Activated CD8-positive, alpha-beta T cell treated with anti-CD3 and anti-CD28 coated beads for 36 hours (primary cell): ENCODE measurements around the gene PLCB3. TPM values are rescaled to one million over a fixed set of nuclear protein-coding genes. Genes with fewer than 3 reads are reported as not detected.
A peak's percentile ranks its signal among the peaks of the same experiment; 100 is the strongest.

Experiments used
- ATAC-seq: fragments of 200-7000 bp; cut with Tn5 transposase; one replicate; pipeline ENCODE4 v1.10.0; 2021; ENCODE audit warnings: mild to moderate bottlenecking, moderate library complexity
- CTCF ChIA-PET: fragments of 350-600 bp; sonication (Branson Sonifier 250); formaldehyde crosslinking; loops from one replicate; lab custom pipeline; 2021; ENCODE audit warnings: antibody characterized with exemption; lab: Charles Lee
- POLR2A ChIA-PET: fragments of 350-600 bp; sonication (Branson Sonifier 250); formaldehyde crosslinking; loops from one replicate; lab custom pipeline; 2021; ENCODE audit warnings: antibody characterized with exemption; lab: Charles Lee
- DNase-seq: peaks from one replicate; pipeline ENCODE4 v3.0.0-alpha.2; 2020
- H3K27ac Mint-ChIP-seq: one replicate; pipeline ENCODE4 v1.8.0; 2021; ENCODE audit warnings: mild to moderate bottlenecking, mixed read lengths
- H3K27me3 Mint-ChIP-seq: one replicate; pipeline ENCODE4 v1.8.0; 2021; ENCODE audit warnings: mixed read lengths
- H3K36me3 Mint-ChIP-seq: one replicate; pipeline ENCODE4 v1.8.0; 2021; ENCODE audit warnings: low read depth, mixed read lengths
- H3K4me1 Mint-ChIP-seq: one replicate; pipeline ENCODE4 v1.8.0; 2021; ENCODE audit warnings: low read depth, mixed read lengths
- H3K4me3 Mint-ChIP-seq: one replicate; pipeline ENCODE4 v1.8.0; 2021; ENCODE audit warnings: mild to moderate bottlenecking, moderate library complexity, mixed read lengths
- H3K9me3 Mint-ChIP-seq: one replicate; pipeline ENCODE4 v1.8.0; 2021; ENCODE audit warnings: mixed read lengths
- intact Hi-C: fragments of 100-400 bp; cut with micrococcal nuclease; formaldehyde crosslinking; loops from one replicate; pipeline ENCODE4 v1.10.0; 2022
- total RNA-seq, 2 experiments: library from RNA; stranded (reverse); gene quantifications; one replicate each; pipeline ENCODE4 v1.2.3, GENCODE V29; 2021
- TF ChIP-seq, protein P1 (sequence below): fragments of 200-600 bp; IDR thresholded peaks from one replicate; pipeline ENCODE4 v1.8.0; 2022; ENCODE audit warnings: antibody characterized with exemption, mild to moderate bottlenecking

PLCB3 gene
- total RNA-seq, 2 experiments from 2014 or later, result 8.7 to 9.6 TPM

DNA sequence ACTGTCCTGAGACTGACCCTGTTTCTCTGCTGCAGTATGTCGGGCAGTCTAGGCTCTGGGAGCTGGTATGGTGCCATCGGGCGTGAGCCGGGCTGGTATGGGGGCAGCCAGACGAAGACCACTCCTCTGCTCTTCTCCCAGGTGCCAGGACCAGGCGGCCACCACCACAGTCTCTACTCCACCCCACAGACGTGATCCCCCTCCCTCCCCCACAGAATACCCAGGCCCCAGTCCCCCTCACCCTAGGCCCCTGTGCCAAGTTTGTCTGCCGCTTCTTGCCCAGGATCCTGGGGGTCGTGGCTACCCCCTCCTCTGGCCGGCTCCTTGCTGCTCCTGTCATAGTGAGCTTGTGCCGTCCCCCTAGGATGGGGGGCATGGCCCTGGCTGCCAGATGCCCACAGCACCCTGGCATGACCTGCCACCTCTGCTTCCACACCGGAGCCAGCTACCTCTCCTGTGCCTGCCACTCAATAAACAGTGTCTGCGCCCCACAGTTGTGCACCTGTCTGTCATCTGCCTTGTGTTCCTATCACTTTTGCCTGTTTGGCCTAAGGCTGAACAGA lies 37.8 kb downstream of the PLCB3 start:
- H3K4me3 Mint-ChIP-seq, result no peak overlapping the region
- no peak overlapping the region for H3K27ac Mint-ChIP-seq
- CTCF ChIA-PET, result interaction anchor here (1.0 to 2.6 kb wide), 3 partner anchors 12 to 82 kb away, joined by 3 to 19 read pairs (median 4); partner anchors contain the start of genes CATSPERZ and FERMT3
- H3K4me1 Mint-ChIP-seq, result peaks cover 14% of the 10 kb centered on the region
- TF ChIP-seq, protein P1, sequence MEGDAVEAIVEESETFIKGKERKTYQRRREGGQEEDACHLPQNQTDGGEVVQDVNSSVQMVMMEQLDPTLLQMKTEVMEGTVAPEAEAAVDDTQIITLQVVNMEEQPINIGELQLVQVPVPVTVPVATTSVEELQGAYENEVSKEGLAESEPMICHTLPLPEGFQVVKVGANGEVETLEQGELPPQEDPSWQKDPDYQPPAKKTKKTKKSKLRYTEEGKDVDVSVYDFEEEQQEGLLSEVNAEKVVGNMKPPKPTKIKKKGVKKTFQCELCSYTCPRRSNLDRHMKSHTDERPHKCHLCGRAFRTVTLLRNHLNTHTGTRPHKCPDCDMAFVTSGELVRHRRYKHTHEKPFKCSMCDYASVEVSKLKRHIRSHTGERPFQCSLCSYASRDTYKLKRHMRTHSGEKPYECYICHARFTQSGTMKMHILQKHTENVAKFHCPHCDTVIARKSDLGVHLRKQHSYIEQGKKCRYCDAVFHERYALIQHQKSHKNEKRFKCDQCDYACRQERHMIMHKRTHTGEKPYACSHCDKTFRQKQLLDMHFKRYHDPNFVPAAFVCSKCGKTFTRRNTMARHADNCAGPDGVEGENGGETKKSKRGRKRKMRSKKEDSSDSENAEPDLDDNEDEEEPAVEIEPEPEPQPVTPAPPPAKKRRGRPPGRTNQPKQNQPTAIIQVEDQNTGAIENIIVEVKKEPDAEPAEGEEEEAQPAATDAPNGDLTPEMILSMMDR, result no peak
- ATAC-seq (no peak), DNase-seq (no peak)
- H3K36me3 Mint-ChIP-seq, result no peaks in the 10 kb centered on the region
- POLR2A ChIA-PET, result interaction anchor here (1.2 to 1.7 kb wide), 5 partner anchors 12 to 82 kb away, joined by 3 to 4 read pairs (median 4); partner anchors contain the start of gene FERMT3
- intact Hi-C loops, result no loop called here
- peaks cover 23% of the 10 kb centered on the region for H3K27me3 Mint-ChIP-seq
- no peaks in the 10 kb centered on the region for H3K9me3 Mint-ChIP-seq

DNA sequence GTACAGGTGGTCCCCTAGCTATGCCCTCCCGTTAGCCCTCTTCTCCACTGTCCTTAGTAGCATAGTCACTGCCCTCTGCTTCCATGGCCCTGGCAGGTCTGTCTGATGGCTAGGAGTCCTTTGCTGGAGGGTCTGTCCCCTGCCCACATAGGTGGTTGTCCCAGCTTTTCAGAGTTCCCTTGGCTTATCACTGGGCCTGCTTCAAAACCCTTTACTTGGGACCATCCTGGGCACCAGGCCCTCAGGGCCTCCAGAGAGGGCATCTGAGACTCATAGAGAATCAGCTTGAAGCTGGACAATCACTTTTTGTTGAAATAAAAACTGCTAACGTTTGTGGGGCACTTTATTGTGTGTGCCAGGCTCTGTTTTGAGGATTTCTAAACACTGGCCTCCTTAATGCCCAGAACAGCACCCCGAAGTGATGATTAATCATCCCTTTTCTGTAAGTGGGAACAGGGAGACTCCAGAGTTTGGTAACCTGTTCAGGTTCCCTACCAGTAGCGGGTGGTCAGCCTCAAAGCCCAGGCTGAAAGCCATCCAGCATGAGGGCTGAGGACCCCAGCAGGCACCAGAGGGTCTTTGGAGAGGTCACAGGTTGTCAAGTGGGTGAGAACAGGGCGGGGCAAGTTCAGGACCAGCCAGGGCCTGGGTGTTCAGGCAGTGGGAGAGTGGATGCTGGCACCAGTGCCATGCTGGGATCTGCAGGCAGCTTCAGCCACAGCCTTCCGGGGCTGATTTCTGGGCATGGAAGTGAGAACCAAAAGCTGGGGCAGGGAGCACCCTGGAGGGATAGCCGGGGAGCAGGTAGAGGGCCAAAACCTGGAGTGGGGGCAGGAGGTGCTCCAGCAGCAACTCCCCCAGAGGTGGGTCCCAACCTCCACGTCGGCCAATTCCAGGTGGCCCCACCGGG lies 39.3 kb downstream of the PLCB3 start:
- no peaks in the 10 kb centered on the region for H3K36me3 Mint-ChIP-seq
- intact Hi-C loops, result no loop called here
- H3K9me3 Mint-ChIP-seq, result no peaks in the 10 kb centered on the region
- peaks cover 35% of the 10 kb centered on the region for H3K27me3 Mint-ChIP-seq
- ChIA-PET CTCF (interaction anchor here (1.5 to 2.6 kb wide), 2 partner anchors 11 to 14 kb away, joined by 9 to 19 read pairs; partner anchors contain the start of gene CATSPERZ), POLR2A (interaction anchor here (0.7 to 1.7 kb wide), 8 partner anchors 11 to 85 kb away, joined by 3 to 5 read pairs (median 4); partner anchors contain the start of gene FERMT3)
- TF ChIP-seq, protein P1, result no peak
- H3K4me1 Mint-ChIP-seq, result peaks cover 12% of the 10 kb centered on the region
- no peak overlapping the region for H3K27ac Mint-ChIP-seq
- ATAC-seq, result no peak
- peak overlapping the region; percentile 18 for H3K4me3 Mint-ChIP-seq
- no peak for DNase-seq

DNA sequence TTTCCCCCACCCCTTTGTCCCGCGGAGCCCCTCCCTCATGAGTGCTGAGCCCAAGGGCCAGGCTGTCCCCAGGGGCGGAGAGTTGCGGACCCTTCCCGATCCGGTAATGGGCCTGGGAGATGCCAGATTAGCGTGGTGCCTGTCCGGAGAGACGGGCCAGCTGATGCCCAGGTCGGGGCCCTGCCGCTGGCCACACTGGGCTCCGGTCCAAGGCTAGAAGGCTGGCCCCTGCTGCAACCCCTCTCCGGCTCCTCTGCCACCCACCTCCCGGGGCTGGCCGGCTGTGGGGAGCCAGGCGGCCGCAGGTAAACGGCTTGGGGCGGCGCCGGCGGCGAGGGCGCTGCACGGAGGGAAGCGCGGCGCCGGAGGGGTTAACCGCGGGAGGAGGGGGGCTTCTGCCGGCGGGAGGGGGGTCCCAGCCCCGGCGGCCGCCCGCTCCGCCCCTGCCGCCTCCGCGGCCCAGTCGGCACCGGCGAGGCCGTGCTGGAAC lies 40.0 kb downstream of the PLCB3 start, which contains the start of gene KCNK4:
Gene KCNK4 (plus strand): TSS at position 41 of the 490 bp plus-strand sequence. CDS start 1,717 bp downstream, outside the sequence.
- intact Hi-C loops, result no loop called here
- Mint-ChIP-seq H3K4me3 (peak within 1 kb of the TSS; percentile 18), H3K27me3 (peaks cover 41% of the 10 kb centered on the region), H3K4me1 (peaks cover 10% of the 10 kb centered on the region), H3K36me3 (no peaks in the 10 kb centered on the region), H3K9me3 (no peaks in the 10 kb centered on the region), H3K27ac (no peak within 1 kb of the TSS)
- POLR2A ChIA-PET, result interaction anchor here (1.6 kb wide), 2 partner anchors 26 to 40 kb away, joined by 5 read pairs; partner anchors contain the start of genes PRDX5 and TRMT112
- TF ChIP-seq, protein P1, result no peak
- ATAC-seq (no peak), DNase-seq (no peak)
- CTCF ChIA-PET, result interaction anchor here (2.6 kb wide), 1 partner anchor 10 kb away, joined by 19 read pairs; the partner anchor contains the start of gene CATSPERZ

DNA sequence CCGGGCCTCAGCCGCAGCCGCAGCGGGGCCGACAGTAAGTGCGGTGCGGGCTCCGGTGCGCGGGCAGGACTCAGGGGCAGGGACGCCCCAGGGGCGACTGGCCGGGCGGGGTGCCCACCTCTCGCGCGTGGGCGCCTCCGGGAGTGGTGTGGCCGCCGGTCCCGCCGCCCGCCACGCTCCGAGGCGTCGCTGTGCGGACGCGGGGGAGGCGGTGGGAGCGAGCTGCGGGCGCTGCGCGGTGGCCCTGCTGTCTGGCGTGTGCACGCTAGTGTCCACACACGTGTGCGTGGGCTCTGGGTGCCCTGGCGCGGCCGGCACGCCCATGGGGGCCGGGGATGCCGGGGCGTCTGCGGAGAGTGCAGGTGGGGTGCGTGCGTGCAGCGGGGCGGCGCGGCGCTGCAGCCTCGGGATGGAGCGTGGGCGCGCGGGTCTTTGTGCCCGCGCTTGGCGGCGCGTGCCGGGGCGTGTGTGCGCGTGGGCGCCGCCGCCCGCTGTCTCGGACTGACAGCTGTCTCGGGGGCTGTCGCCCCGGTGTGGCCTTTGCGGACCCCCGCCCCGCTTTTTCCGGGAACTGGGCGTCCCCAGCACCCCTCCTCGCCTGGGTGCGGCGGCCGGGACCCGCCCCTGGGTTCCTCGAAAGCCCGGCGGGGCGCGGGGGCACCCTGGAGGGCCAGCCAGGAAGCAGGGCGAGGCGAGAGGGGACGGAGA lies 40.6 kb downstream of the PLCB3 start:
- no peak for DNase-seq
- no peaks in the 10 kb centered on the region for H3K9me3 Mint-ChIP-seq
- TF ChIP-seq, protein P1, result no peak
- POLR2A ChIA-PET, result interaction anchor here (0.8 to 1.6 kb wide), 4 partner anchors 10 to 87 kb away, joined by 3 to 7 read pairs (median 5); partner anchors contain the start of genes PRDX5 and TRMT112
- peaks cover 4% of the 10 kb centered on the region for H3K4me1 Mint-ChIP-seq
- peak; percentile 58 for ATAC-seq
- H3K27ac Mint-ChIP-seq, result no peak overlapping the region
- H3K36me3 Mint-ChIP-seq, result no peaks in the 10 kb centered on the region
- peaks cover 47% of the 10 kb centered on the region for H3K27me3 Mint-ChIP-seq
- CTCF ChIA-PET, result interaction anchor here (1.0 to 2.6 kb wide), 2 partner anchors 9 to 41 kb away, joined by 3 to 19 read pairs; partner anchors contain the start of gene CATSPERZ
- intact Hi-C loops, result no loop called here
- no peak overlapping the region for H3K4me3 Mint-ChIP-seq
